Chondrocyte (in vitro differentiated cells): ENCODE measurements around the gene ADORA2A. TPM values are rescaled to one million over a fixed set of nuclear protein-coding genes. Genes with fewer than 3 reads are reported as not detected.

Experiments used
- DNase-seq: peaks from one replicate; pipeline ENCODE4 v3.0.0; 2021; ENCODE audit warnings: mixed read lengths, low spot score
- H3K27ac Mint-ChIP-seq: one replicate; pipeline ENCODE4 v1.8.0; 2021; ENCODE audit warnings: mild to moderate bottlenecking, moderate library complexity, mixed read lengths; ENCODE audit not compliant: unreplicated experiment
- H3K27me3 Mint-ChIP-seq: 2 replicates; pipeline ENCODE4 v1.8.0; 2021; ENCODE audit warnings: low read depth, mixed read lengths
- H3K36me3 Mint-ChIP-seq: 2 replicates; pipeline ENCODE4 v1.8.0; 2021; ENCODE audit warnings: low read depth, mixed read lengths
- H3K4me1 Mint-ChIP-seq: 2 replicates; pipeline ENCODE4 v1.8.0; 2021; ENCODE audit warnings: low read depth, mild to moderate bottlenecking, mixed read lengths
- H3K4me3 Mint-ChIP-seq: one replicate; pipeline ENCODE4 v1.8.0; 2021; ENCODE audit warnings: mild to moderate bottlenecking, moderate library complexity, mixed read lengths; ENCODE audit not compliant: unreplicated experiment
- H3K9me3 Mint-ChIP-seq: 2 replicates; pipeline ENCODE4 v1.8.0; 2021; ENCODE audit warnings: low read depth, mixed read lengths
- CTCF ChIP-seq: fragments of 200-600 bp; sonication (generic); IDR thresholded peaks from 2 replicates; pipeline ENCODE4 v1.5.0; 2021; ENCODE audit warnings: antibody characterized with exemption, mild to moderate bottlenecking, moderate library complexity
- total RNA-seq: library from RNA; stranded (reverse); gene quantifications from 3 replicates; pipeline ENCODE4 v1.2.1, GENCODE V29; 2021

ADORA2A gene
- total RNA-seq, 1 donor from 2014 or later: 2.3 TPM

- no peaks in the 10 kb centered on the region for H3K27me3 Mint-ChIP-seq
- no peaks in the 10 kb centered on the region for H3K36me3 Mint-ChIP-seq
- peaks cover 19% of the 10 kb centered on the region for H3K4me1 Mint-ChIP-seq
- no peak overlapping the region for H3K27ac Mint-ChIP-seq
- no peak overlapping the region for H3K4me3 Mint-ChIP-seq
- no peak for TF ChIP-seq CTCF
- no peak for DNase-seq
- no peaks in the 10 kb centered on the region for H3K9me3 Mint-ChIP-seq
Measured at GRCh38 chr22:24457894-24458420, 30.6 kb downstream of the ADORA2A start.

GRCh38 chr22:24459911-24460310 is 32.5 kb downstream of the ADORA2A start:
- H3K27me3 Mint-ChIP-seq: no peaks in the 10 kb centered on the region
- no peak for DNase-seq
- H3K4me3 Mint-ChIP-seq: no peak overlapping the region
- no peaks in the 10 kb centered on the region for H3K36me3 Mint-ChIP-seq
- TF ChIP-seq CTCF: no peak
- H3K9me3 Mint-ChIP-seq: no peaks in the 10 kb centered on the region
- H3K4me1 Mint-ChIP-seq: peaks cover 19% of the 10 kb centered on the region
- H3K27ac Mint-ChIP-seq: no peak overlapping the region

GRCh38 chr22:24460418-24461089 is 33.2 kb downstream of the ADORA2A start:
- no peak for DNase-seq
- H3K27ac Mint-ChIP-seq: peak overlapping the region; percentile 91
- H3K36me3 Mint-ChIP-seq: no peaks in the 10 kb centered on the region
- no peaks in the 10 kb centered on the region for H3K27me3 Mint-ChIP-seq
- peak; percentile 46 for TF ChIP-seq CTCF
- peaks cover 22% of the 10 kb centered on the region for H3K4me1 Mint-ChIP-seq
- peak overlapping the region; percentile 53 for H3K4me3 Mint-ChIP-seq
- H3K9me3 Mint-ChIP-seq: no peaks in the 10 kb centered on the region

GRCh38 chr22:24463071-24463760 is 35.8 kb downstream of the ADORA2A start:
- H3K4me1 Mint-ChIP-seq: peaks cover 45% of the 10 kb centered on the region
- no peaks in the 10 kb centered on the region for H3K9me3 Mint-ChIP-seq
- no peak overlapping the region for H3K4me3 Mint-ChIP-seq
- DNase-seq: no peak
- no peaks in the 10 kb centered on the region for H3K27me3 Mint-ChIP-seq
- H3K36me3 Mint-ChIP-seq: no peaks in the 10 kb centered on the region
- no peak overlapping the region for H3K27ac Mint-ChIP-seq
- TF ChIP-seq CTCF: no peak

GRCh38 chr22:24465566-24465965 is 38.2 kb downstream of the ADORA2A start:
- Mint-ChIP-seq H3K36me3 (no peaks in the 10 kb centered on the region), H3K4me3 (no peak overlapping the region), H3K27me3 (no peaks in the 10 kb centered on the region), H3K27ac (no peak overlapping the region), H3K9me3 (no peaks in the 10 kb centered on the region), H3K4me1 (peaks cover 41% of the 10 kb centered on the region)
- no peak for TF ChIP-seq CTCF
- DNase-seq: no peak
